ENCODE results near the gene MAD1L1. TPM values are rescaled to one million over a fixed set of nuclear protein-coding genes. Genes with fewer than 3 reads are reported as not detected.

Gene MAD1L1
- total and polyA plus RNA-seq, 2 of the 8 experiments (the other 6 are each of a cell fraction or from before 2014, with no cell fraction given), result 40.4 to 44.6 TPM

DNA sequence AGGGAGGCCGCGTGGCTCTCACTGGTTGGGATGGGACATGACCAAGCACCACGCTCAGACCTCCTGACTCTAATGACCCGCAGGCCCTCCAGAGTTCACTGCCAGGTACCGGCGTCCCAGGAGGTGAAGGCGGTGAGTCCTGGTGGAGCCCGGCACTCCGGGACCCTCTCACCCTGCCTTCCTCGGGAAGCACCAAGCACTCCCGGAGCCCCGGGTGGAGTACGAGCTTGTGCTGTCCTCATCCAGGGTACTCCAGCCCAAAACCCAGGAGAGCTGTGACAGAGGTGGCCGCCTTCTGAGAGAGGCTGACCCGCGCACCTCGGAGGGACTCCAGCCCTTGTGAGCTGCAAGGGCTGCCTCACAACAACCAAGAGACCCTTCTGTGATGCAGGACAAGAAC is 9.4 kb downstream of the MAD1L1 start:
- Histone ChIP-seq H3K4ac (replicated peaks; ENCODE audit: insufficient read length, low read depth, low read length) (no peak overlapping the region), H3K27ac (ENCODE audit: low read depth, low read length) (no peak overlapping the region), H2BK20ac (ENCODE audit: low read length) (no peak overlapping the region), H3K79me2 (ENCODE audit: control insufficient read depth in 1 of 2, insufficient read depth in 2 of 2, low read length in 2 of 2) (peaks cover 0 to 31% of the 10 kb centered on the region in 2 experiments; a peak in 3 of 4 replicates), H4K91ac (replicated peaks; ENCODE audit: insufficient read length, low read length) (no peak overlapping the region), H2BK15ac (ENCODE audit: low read length) (no peak overlapping the region), H3K23me2 (ENCODE audit: low read depth, low read length) (no peaks in the 10 kb centered on the region), H4K5ac (ENCODE audit: insufficient read length, low read depth, low read length) (no peak overlapping the region), H2BK120ac (replicated peaks; ENCODE audit: low read depth, low read length) (no peak overlapping the region), H2BK12ac (ENCODE audit: low read depth, low read length) (no peak overlapping the region), H3K79me1 (ENCODE audit: low read depth, low read length) (peaks cover 19% of the 10 kb centered on the region), H3K4me2 (ENCODE audit: insufficient read depth in 1 of 2, low read depth in 2 of 2, low read length in 2 of 2) (no peak overlapping the region), H3K4me3 (ENCODE audit: extremely low read depth in 1 of 4, insufficient read depth in 2 of 4, low read depth in 3 of 4, low read length in 4 of 4) (no peak overlapping the region), H3K27me3 (replicated peaks in 1 of 4; ENCODE audit: control insufficient read depth in 3 of 4, extremely low read depth in 1 of 4, insufficient read depth in 3 of 4, low read length in 3 of 4) (no peaks in the 10 kb centered on the region), H3K18ac (ENCODE audit: extremely low read depth, low read length) (no peak overlapping the region), H3K9ac (replicated peaks in 1 of 4; ENCODE audit: extremely low read depth in 1 of 4, low read depth in 3 of 4, low read length in 3 of 4) (no peak overlapping the region), H3K36me3 (ENCODE audit: control insufficient read depth in 2 of 4, insufficient read depth in 4 of 4, low read length in 3 of 4) (peaks cover 9 to 30% (median 22%) of the 10 kb centered on the region in 4 experiments; a peak in 7 of 8 replicates), H3K9me3 (ENCODE audit: insufficient read depth in 2 of 2, low read depth in 1 of 2, low read length in 1 of 2) (no peaks in the 10 kb centered on the region), H3K56ac (replicated peaks; ENCODE audit: insufficient read length, low read depth, low read length) (no peak overlapping the region), H4K20me1 (replicated peaks in 1 of 2; ENCODE audit: control insufficient read depth in 1 of 2, insufficient read depth in 2 of 2, low read length in 2 of 2) (peaks cover 5 to 17% of the 10 kb centered on the region in 2 experiments), H2AK5ac (ENCODE audit: low read depth, low read length) (no peak overlapping the region), H3K23ac (ENCODE audit: insufficient read length) (no peak overlapping the region), H2AFZ (ENCODE audit: low read length) (no peak overlapping the region), H3K14ac (ENCODE audit: insufficient read length) (no peak overlapping the region), H4K8ac (ENCODE audit: extremely low read depth, insufficient read depth, low read length) (no peak overlapping the region), H3K4me1 (replicated peaks in 1 of 4; ENCODE audit: control insufficient read depth in 3 of 4, insufficient read depth in 4 of 4, low read length in 3 of 4) (no peaks in the 10 kb centered on the region; a peak in 1 of 7 replicates), H2BK5ac (ENCODE audit: low read depth, low read length) (no peak overlapping the region; the same call in 1 of the 2 replicates)
- 91% methylated on average over 17 of the region's 17 CpGs; no CpG with 5 or more reads in 1 of the 2 experiments for WGBS, 2 experiments (ENCODE audit: extremely low coverage in 1 of 2, insufficient coverage in 1 of 2, insufficient read length in 1 of 2, insufficient replicate concordance in 2 of 2, low coverage in 1 of 2, low lambda C conversion rate in 2 of 2, missing lambda C conversion rate in 1 of 2)
- FAIRE-seq (no peak), DNase-seq (ENCODE audit: low read depth in 1 of 2, low spot score in 2 of 2) (no peak)
- POLR2A ChIA-PET (ENCODE audit: partially characterized antibody), result interaction anchor here (1.1 to 4.1 kb wide), 5 partner anchors 12 to 132 kb away, joined by 3 to 11 read pairs (median 3); partner anchors contain the start of gene EIF3B
- CTCF ChIA-PET (ENCODE audit: partially characterized antibody), result interaction anchor here (0.9 to 1.6 kb wide), 2 partner anchors 18 to 125 kb away, joined by 3 read pairs; no protein-coding TSS in a partner anchor
- TF ChIP-seq HDAC2 (IDR thresholded peaks at IDR 0.05; ENCODE audit: borderline replicate concordance in 1 of 2, low read depth in 2 of 2, low read length in 2 of 2) (no peak), MAFK (IDR thresholded peaks at IDR 0.05; ENCODE audit: low read depth, low read length) (no peak), KDM4A (IDR thresholded peaks at IDR 0.05; ENCODE audit: low read depth, low read length, severe bottlenecking) (no peak)
